Stimulated activated CD8-positive, alpha-beta memory T cell treated with anti-CD3 and anti-CD28 coated beads, Interleukin-4, amount 100 ng/mL, for 48 hours (primary cell): ENCODE data around the gene TXNDC17.
"Not testable (repeated sequence)": the region's sequence is repeated elsewhere in the genome, so short reads cannot be mapped to it uniquely, and the experiment has no call there.

Experiments used
- DNase-seq: peaks from one replicate; pipeline ENCODE4 v3.0.0-alpha.2; 2020

TXNDC17 gene

GRCh38 chr17:6684881-6685767 lies 44.3 kb downstream of the TXNDC17 start:
- DNase-seq, result no peak

- DNase-seq, result no peak
Observed at GRCh38 chr17:6686026-6686425, 45.2 kb downstream of the TXNDC17 start.

- no peak for DNase-seq
Observed at GRCh38 chr17:6688944-6689343, 48.1 kb downstream of the TXNDC17 start.

- no peak for DNase-seq
Observed at GRCh38 chr17:6690641-6691040, 49.8 kb downstream of the TXNDC17 start.

GRCh38 chr17:6691546-6691945 lies 50.7 kb downstream of the TXNDC17 start:
- no peak for DNase-seq

- not testable (repeated sequence) for DNase-seq
Observed at GRCh38 chr17:6691958-6692357, 51.1 kb downstream of the TXNDC17 start.
